Panc1 (cell line): ENCODE data around the gene COL4A1. TPM values are rescaled to one million over a fixed set of nuclear protein-coding genes. Genes with fewer than 3 reads are reported as not detected.

Experiments used
- ATAC-seq: fragments of 200-7000 bp; cut with Tn5 transposase; 2 replicates; pipeline ENCODE4 v1.9.1; 2020; ENCODE audit warnings: mild to moderate bottlenecking, moderate library complexity
- BruUV-seq: library from RNA; stranded (reverse); fragments of 400-500 nt; replicated peaks from 2 replicates; lab custom pipeline; 2021; lab: Mats Ljungman, UMichigan
- CTCF ChIA-PET: fragments of 300-600 bp; sonication (Branson Sonifier 250); formaldehyde crosslinking; loops from one replicate; lab custom pipeline; 2022; ENCODE audit warnings: antibody characterized with exemption; lab: Charles Lee
- POLR2A ChIA-PET: fragments of 300-600 bp; sonication (Branson Sonifier 250); formaldehyde crosslinking; loops from one replicate; lab custom pipeline; 2022; ENCODE audit warnings: antibody characterized with exemption; lab: Charles Lee
- DNase-seq: peaks from one replicate; pipeline ENCODE4 v3.0.0-alpha.2; 2010; ENCODE audit warnings: low read depth, low spot score
- H3K27ac ChIP-seq: 2 replicates; pipeline ENCODE4 v1.5.1; 2011; ENCODE audit warnings: mild to moderate bottlenecking, low read length, inconsistent platforms
- H3K27me3 ChIP-seq: fragments of 200-500 bp; sonication (Bioruptor generic); 2 replicates; pipeline ENCODE4 v1.6.0; 2014; ENCODE audit warnings: low read length, inconsistent platforms; ENCODE audit not compliant: control insufficient read depth, insufficient read depth
- H3K36me3 ChIP-seq: fragments of 200-500 bp; sonication (Bioruptor generic); 2 replicates; pipeline ENCODE4 v1.5.1; 2014; ENCODE audit warnings: inconsistent platforms, mild to moderate bottlenecking, low read length, moderate library complexity; ENCODE audit not compliant: control insufficient read depth, insufficient read depth
- H3K4me1 ChIP-seq: 2 replicates; pipeline ENCODE4 v1.5.1; 2011; ENCODE audit warnings: inconsistent platforms, mild to moderate bottlenecking, low read length, moderate library complexity; ENCODE audit not compliant: control insufficient read depth, insufficient read depth
- H3K4me3 ChIP-seq, 2 experiments: 2 replicates each; pipeline ENCODE4 v1.5.1; 2011 to 2012; ENCODE audit warnings: low read depth in 2 of 2, low read length in 2 of 2, mild to moderate bottlenecking in 2 of 2, inconsistent platforms in 1 of 2, moderate library complexity in 1 of 2
- H3K9me3 ChIP-seq: fragments of 200-500 bp; sonication (Bioruptor generic); 2 replicates; pipeline ENCODE4 v1.5.1; 2014; ENCODE audit warnings: low read depth, mild to moderate bottlenecking, inconsistent platforms, low read length, moderate library complexity; ENCODE audit not compliant: control insufficient read depth, insufficient read depth
- CTCF ChIP-seq: fragments of 450-650 bp; IDR thresholded peaks from 2 replicates; pipeline ENCODE4 v1.5.1; 2017; ENCODE audit warnings: mild to moderate bottlenecking
- POLR2AphosphoS5 ChIP-seq: IDR thresholded peaks from 2 replicates; pipeline ENCODE4 v1.6.1; 2012; ENCODE audit warnings: mild to moderate bottlenecking, low read depth, low read length, moderate library complexity
- SIN3A ChIP-seq: IDR thresholded peaks from 2 replicates; pipeline ENCODE4 v1.6.1; 2012; ENCODE audit warnings: low read depth, mild to moderate bottlenecking, low read length, moderate library complexity, borderline replicate concordance; ENCODE audit not compliant: insufficient read depth
- TCF7L2 ChIP-seq: IDR thresholded peaks from 2 replicates; pipeline ENCODE4 v1.6.1; 2011; ENCODE audit warnings: mild to moderate bottlenecking, low read depth, low read length, inconsistent platforms
- in situ Hi-C: cut with HindIII; loops from 2 replicates; pipeline ENCODE4 v1.10.0; 2016; ENCODE audit warnings: low sequenced_read_pairs, low pct_unique_long_range_greater_than_20kb
- intact Hi-C: fragments of 100-400 bp; cut with micrococcal nuclease; formaldehyde crosslinking; loops from one replicate; pipeline ENCODE4 v1.10.0; 2022; ENCODE audit not compliant: unreplicated experiment
- total RNA-seq: library from RNA; stranded (reverse); gene quantifications from one replicate; pipeline ENCODE4 v1.2.1, GENCODE V29; 2021; ENCODE audit not compliant: unreplicated experiment
- TF ChIP-seq, protein P1 (sequence below), 2 experiments: IDR thresholded peaks; 2 replicates each; pipeline ENCODE4 v1.6.1; 2011 to 2012; ENCODE audit warnings: low read depth in 2 of 2, control low read depth in 1 of 2, low read length in 1 of 2, mild to moderate bottlenecking in 1 of 2, moderate library complexity in 1 of 2; ENCODE audit not compliant: insufficient read depth in 1 of 2

COL4A1 gene
- total RNA-seq, 1 experiment from 2014 or later: 1.1 TPM

DNA sequence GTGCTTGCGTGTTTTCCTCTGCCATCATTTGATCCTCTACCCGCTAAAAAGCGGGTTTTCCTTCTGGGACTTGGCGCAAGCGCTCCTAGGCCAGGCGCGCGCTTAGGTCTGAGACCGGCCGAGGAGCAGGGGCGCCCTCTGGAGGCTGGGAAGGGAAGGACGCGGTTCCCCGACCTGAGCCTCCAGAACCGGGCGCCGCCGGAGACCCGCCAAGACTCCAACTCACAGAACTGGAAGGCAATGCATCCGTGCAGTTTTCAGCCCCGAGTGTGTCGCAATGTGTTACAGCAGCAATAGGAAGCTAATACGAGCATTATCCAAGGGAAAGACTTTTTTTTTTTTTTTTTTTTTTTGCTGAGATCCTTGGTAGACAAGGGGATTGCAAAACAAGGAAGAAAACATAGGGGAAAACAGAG lies 190.9 kb downstream of the COL4A1 start:
- H3K4me1 ChIP-seq: no peaks in the 10 kb centered on the region
- H3K27ac ChIP-seq: no peak overlapping the region
- intact Hi-C loops (loop anchor here (5.0 to 10.0 kb wide), 2 partner anchors 841 to 1154 kb away; no protein-coding TSS in a partner anchor), in situ Hi-C loops (no loop called here)
- no TSS peak for BruUV-seq
- ChIA-PET POLR2A (no interaction called here), CTCF (interaction anchor here (0.9 kb wide), 1 partner anchor 12 kb away, joined by 4 read pairs; no protein-coding TSS in a partner anchor)
- ATAC-seq: peak; percentile 89
- H3K36me3 ChIP-seq: no peaks in the 10 kb centered on the region
- H3K4me3 ChIP-seq: no peak overlapping the region
- DNase-seq: no peak
- no peaks in the 10 kb centered on the region for H3K9me3 ChIP-seq
- TF ChIP-seq CTCF: peak; percentile 85
- no peak for TF ChIP-seq POLR2AphosphoS5
- TF ChIP-seq, protein P1, sequence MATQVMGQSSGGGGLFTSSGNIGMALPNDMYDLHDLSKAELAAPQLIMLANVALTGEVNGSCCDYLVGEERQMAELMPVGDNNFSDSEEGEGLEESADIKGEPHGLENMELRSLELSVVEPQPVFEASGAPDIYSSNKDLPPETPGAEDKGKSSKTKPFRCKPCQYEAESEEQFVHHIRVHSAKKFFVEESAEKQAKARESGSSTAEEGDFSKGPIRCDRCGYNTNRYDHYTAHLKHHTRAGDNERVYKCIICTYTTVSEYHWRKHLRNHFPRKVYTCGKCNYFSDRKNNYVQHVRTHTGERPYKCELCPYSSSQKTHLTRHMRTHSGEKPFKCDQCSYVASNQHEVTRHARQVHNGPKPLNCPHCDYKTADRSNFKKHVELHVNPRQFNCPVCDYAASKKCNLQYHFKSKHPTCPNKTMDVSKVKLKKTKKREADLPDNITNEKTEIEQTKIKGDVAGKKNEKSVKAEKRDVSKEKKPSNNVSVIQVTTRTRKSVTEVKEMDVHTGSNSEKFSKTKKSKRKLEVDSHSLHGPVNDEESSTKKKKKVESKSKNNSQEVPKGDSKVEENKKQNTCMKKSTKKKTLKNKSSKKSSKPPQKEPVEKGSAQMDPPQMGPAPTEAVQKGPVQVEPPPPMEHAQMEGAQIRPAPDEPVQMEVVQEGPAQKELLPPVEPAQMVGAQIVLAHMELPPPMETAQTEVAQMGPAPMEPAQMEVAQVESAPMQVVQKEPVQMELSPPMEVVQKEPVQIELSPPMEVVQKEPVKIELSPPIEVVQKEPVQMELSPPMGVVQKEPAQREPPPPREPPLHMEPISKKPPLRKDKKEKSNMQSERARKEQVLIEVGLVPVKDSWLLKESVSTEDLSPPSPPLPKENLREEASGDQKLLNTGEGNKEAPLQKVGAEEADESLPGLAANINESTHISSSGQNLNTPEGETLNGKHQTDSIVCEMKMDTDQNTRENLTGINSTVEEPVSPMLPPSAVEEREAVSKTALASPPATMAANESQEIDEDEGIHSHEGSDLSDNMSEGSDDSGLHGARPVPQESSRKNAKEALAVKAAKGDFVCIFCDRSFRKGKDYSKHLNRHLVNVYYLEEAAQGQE (IDR thresholded peaks at IDR 0.05; ENCODE audit: insufficient read depth in 1 of 2, low read depth in 2 of 2, low read length in 1 of 2): no peak
- no peak for TF ChIP-seq TCF7L2
- TF ChIP-seq SIN3A: no peak
- peaks cover 5% of the 10 kb centered on the region for H3K27me3 ChIP-seq

GRCh38 chr13:110115591-110115990 lies 191.4 kb downstream of the COL4A1 start:
- intact Hi-C loops (loop anchor here (5.0 to 10.0 kb wide), 2 partner anchors 841 to 1153 kb away; no protein-coding TSS in a partner anchor), in situ Hi-C loops (no loop called here)
- peaks cover 5% of the 10 kb centered on the region for H3K27me3 ChIP-seq
- H3K27ac ChIP-seq: no peak overlapping the region
- TF ChIP-seq CTCF (no peak), SIN3A (no peak), POLR2AphosphoS5 (no peak), TCF7L2 (no peak)
- TF ChIP-seq, protein P1 (IDR thresholded peaks at IDR 0.05; ENCODE audit: insufficient read depth in 1 of 2, low read depth in 2 of 2, low read length in 1 of 2): no peak
- BruUV-seq: no TSS peak
- H3K4me3 ChIP-seq: no peak overlapping the region
- DNase-seq: no peak
- ChIA-PET CTCF (no interaction called here), POLR2A (no interaction called here)
- H3K4me1 ChIP-seq: no peaks in the 10 kb centered on the region
- no peak for ATAC-seq
- no peaks in the 10 kb centered on the region for H3K9me3 ChIP-seq
- H3K36me3 ChIP-seq: no peaks in the 10 kb centered on the region
